Endothelial cell of umbilical vein (primary cell): ENCODE measurements around the gene GRIA1. TPM values are rescaled to one million over a fixed set of nuclear protein-coding genes. Genes with fewer than 3 reads are reported as not detected.

Source experiments
- BruUV-seq: library from RNA; stranded (reverse); fragments of 400-500 nt; replicated peaks from 2 replicates; lab custom pipeline; 2021; lab: Mats Ljungman, UMichigan
- CTCF ChIA-PET: fragments of 300-600, 350-600 bp; sonication (Branson Sonifier 250); formaldehyde crosslinking; loops from one replicate; lab custom pipeline; 2021; ENCODE audit warnings: antibody characterized with exemption, inconsistent platforms; lab: Charles Lee
- POLR2A ChIA-PET: fragments of 300-600, 350-600 bp; sonication (Branson Sonifier 250); formaldehyde crosslinking; loops from one replicate; lab custom pipeline; 2021; ENCODE audit warnings: antibody characterized with exemption, inconsistent platforms; lab: Charles Lee
- DNase-seq: peaks from one replicate; pipeline ENCODE4 v3.0.0-alpha.2; 2011; ENCODE audit warnings: low read depth, low spot score
- FAIRE-seq: peaks from 2 replicates; lab custom pipeline; 2011; peaks lifted over from hg19 to GRCh38; lab: Jason Lieb, UNC
- H2AFZ ChIP-seq: 2 replicates; pipeline ENCODE4 v1.6.0; 2012; ENCODE audit warnings: low read depth, low read length, control low read depth, inconsistent platforms
- H3K27ac ChIP-seq: 2 replicates; pipeline ENCODE4 v1.5.1; 2011; ENCODE audit warnings: low read depth, mild to moderate bottlenecking, control low read depth, low read length, moderate library complexity; ENCODE audit not compliant: insufficient read depth
- H3K27me3 ChIP-seq, 2 experiments: 2 replicates each; pipeline versions ENCODE4 v1.6.0 to v1.6.1; 2011; ENCODE audit warnings: low read length in 2 of 2, mixed read lengths in 1 of 2; ENCODE audit not compliant: control insufficient read depth in 2 of 2, insufficient read depth in 2 of 2
- H3K36me3 ChIP-seq, 2 experiments: 2 replicates in 1 of 2; 3 replicates in 1 of 2; pipeline ENCODE4 v1.5.1; 2011; ENCODE audit warnings: low read length in 2 of 2, mild to moderate bottlenecking in 1 of 2, moderate library complexity in 1 of 2; ENCODE audit not compliant: control insufficient read depth in 2 of 2, insufficient read depth in 2 of 2; ENCODE audit errors: extremely low read depth in 1 of 2
- H3K4me1 ChIP-seq: 3 replicates; pipeline ENCODE4 v1.5.1; 2011; ENCODE audit warnings: mild to moderate bottlenecking, low read length; ENCODE audit not compliant: control insufficient read depth, insufficient read depth; ENCODE audit errors: extremely low read depth
- H3K4me2 ChIP-seq: 2 replicates; pipeline ENCODE4 v1.6.1; 2011; ENCODE audit warnings: low read length, control low read depth, mixed read lengths; ENCODE audit not compliant: insufficient read depth
- H3K4me3 ChIP-seq, 3 experiments: fragments of 200-600 bp in 1 of 3; sonication (generic), shearing (Covaris generic) in 1 of 3; replicated peaks in 1 of 3; 2 replicates each; pipeline ENCODE4 v1.5.1; 2011 to 2016; ENCODE audit warnings: control low read depth in 3 of 3, low read length in 3 of 3, mild to moderate bottlenecking in 2 of 3, inconsistent platforms in 1 of 3, low read depth in 1 of 3, moderate library complexity in 1 of 3; ENCODE audit not compliant: insufficient read depth in 1 of 3
- H3K79me2 ChIP-seq: 2 replicates; pipeline ENCODE4 v1.6.0; 2012; ENCODE audit warnings: low read length, inconsistent platforms; ENCODE audit not compliant: control insufficient read depth, insufficient read depth
- H3K9ac ChIP-seq: replicated peaks from 2 replicates; pipeline ENCODE3; 2011; ENCODE audit warnings: low read length, control low read depth; ENCODE audit not compliant: insufficient read depth; ENCODE audit errors: extremely low read depth
- H3K9me1 ChIP-seq: replicated peaks from 3 replicates; pipeline ENCODE4 v1.6.0; 2011; ENCODE audit warnings: mild to moderate bottlenecking, low read length; ENCODE audit not compliant: control insufficient read depth, insufficient read depth; ENCODE audit errors: extremely low read depth
- H3K9me3 ChIP-seq: replicated peaks from 2 replicates; pipeline ENCODE4 v1.5.1; 2012; ENCODE audit warnings: low read length, inconsistent platforms; ENCODE audit not compliant: control insufficient read depth, insufficient read depth
- H4K20me1 ChIP-seq: replicated peaks from 2 replicates; pipeline ENCODE3; 2011; ENCODE audit warnings: mild to moderate bottlenecking, low read length; ENCODE audit not compliant: control insufficient read depth, insufficient read depth; ENCODE audit errors: extremely low read depth
- CTCF ChIP-seq, 2 donors: IDR thresholded peaks; 1 replicate in 1 of 2; 2 replicates in 1 of 2; pipeline ENCODE4 v1.5.1; 2011; ENCODE audit warnings: low read length in 2 of 2, mild to moderate bottlenecking in 2 of 2, moderate library complexity in 2 of 2, control low read depth in 1 of 2, inconsistent platforms in 1 of 2, low read depth in 1 of 2; ENCODE audit not compliant: insufficient read depth in 1 of 2; ENCODE audit errors: extremely low read depth in 1 of 2
- FOS ChIP-seq: IDR thresholded peaks from 2 replicates; pipeline ENCODE4 v1.6.1; 2011; ENCODE audit warnings: mild to moderate bottlenecking, low read length, moderate library complexity, borderline replicate concordance; ENCODE audit not compliant: insufficient read depth
- GATA2 ChIP-seq: IDR thresholded peaks from 2 replicates; pipeline ENCODE4 v1.7.0; 2011; ENCODE audit warnings: low read depth, mild to moderate bottlenecking, moderate library complexity, mixed read lengths, low read length; ENCODE audit not compliant: insufficient read length, insufficient read depth
- MYC ChIP-seq: IDR thresholded peaks from one replicate; pipeline ENCODE4 v1.6.1; 2011; ENCODE audit warnings: mild to moderate bottlenecking, low read depth, low read length
- POLR2A ChIP-seq: IDR thresholded peaks from 2 replicates; pipeline ENCODE4 v1.6.1; 2012; ENCODE audit warnings: low read depth, mild to moderate bottlenecking, control low read depth, low read length
- POLR2AphosphoS5 ChIP-seq: IDR thresholded peaks from 2 replicates; pipeline ENCODE4 v1.6.1; 2012; ENCODE audit warnings: low read depth, mild to moderate bottlenecking, control low read depth, low read length, moderate library complexity; ENCODE audit not compliant: insufficient read depth
- dilution Hi-C: fragments of 300-500 bp; cut with MboI; formaldehyde crosslinking; loops from one replicate; pipeline ENCODE4 v1.15.0; 2019; ENCODE audit warnings: low sequenced_read_pairs; ENCODE audit not compliant: extremely low pct_ligation_motif_present
- intact Hi-C: fragments of 100-400 bp; cut with micrococcal nuclease; formaldehyde crosslinking; loops from one replicate; pipeline ENCODE4 v1.10.0; 2022
- polyA plus RNA-seq, 4 experiments: library from polyadenylated mRNA; depleted of rRNA in 3 of 4; stranded (reverse) in 3 of 4; unstranded in 1 of 4; fragments of >200 nt; gene quantifications; 2 replicates each; pipeline versions ENCODE4 v1.2.1 to v1.2.3, GENCODE V29; 2011 to 2012; ENCODE audit warnings: missing spikeins in 1 of 4
- total RNA-seq: library from RNA; stranded (reverse); gene quantifications from 2 replicates; pipeline ENCODE4 v1.2.3, GENCODE V29; 2021

GRIA1 gene
- total and polyA plus RNA-seq, 2 donors (not counting 3 experiments of a cell fraction or from before 2014, with no cell fraction given): not detected

DNA sequence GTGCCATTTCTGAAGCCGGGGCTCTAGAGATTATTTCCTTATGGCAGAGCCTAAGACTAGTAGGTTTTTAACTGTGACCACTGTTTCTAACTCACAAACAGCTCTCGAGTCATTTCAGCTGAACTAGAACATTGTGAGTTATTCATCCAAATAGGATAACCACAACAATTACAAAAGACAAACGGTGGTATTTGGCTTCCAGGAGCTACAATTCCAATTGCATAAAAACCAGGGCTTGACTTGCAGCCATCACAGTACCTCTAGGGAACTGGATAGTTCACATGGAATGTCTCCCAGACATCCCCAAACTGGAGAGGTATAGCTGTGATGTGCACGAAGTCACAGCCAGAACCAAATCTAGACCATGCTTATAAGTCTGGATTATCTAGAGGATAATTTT is 323.4 kb downstream of the GRIA1 start:
- ChIA-PET CTCF (no interaction called here), POLR2A (no interaction called here)
- no peaks in the 10 kb centered on the region for H3K79me2 ChIP-seq
- no peak overlapping the region for H3K27ac ChIP-seq
- H3K9me1 ChIP-seq: no peaks in the 10 kb centered on the region
- H3K9ac ChIP-seq: no peak overlapping the region
- H3K4me2 ChIP-seq: no peak overlapping the region
- dilution Hi-C loops: no loop called here
- intact Hi-C loops: no loop called here
- H3K27me3 ChIP-seq: no peaks in the 10 kb centered on the region
- no peak overlapping the region for H2AFZ ChIP-seq
- H4K20me1 ChIP-seq: no peaks in the 10 kb centered on the region
- BruUV-seq: no TSS peak
- TF ChIP-seq MYC (no peak), POLR2A (no peak), POLR2AphosphoS5 (no peak), CTCF (IDR thresholded peaks at IDR 0.05; ENCODE audit: extremely low read depth in 1 of 2, insufficient read depth in 1 of 2, low read depth in 1 of 2, low read length in 2 of 2) (no peak)
- FAIRE-seq (no peak), DNase-seq (no peak)
- no peaks in the 10 kb centered on the region for H3K4me1 ChIP-seq
- peaks cover 4% of the 10 kb centered on the region for H3K9me3 ChIP-seq
- H3K4me3 ChIP-seq: no peak overlapping the region
- no peaks in the 10 kb centered on the region for H3K36me3 ChIP-seq

DNA sequence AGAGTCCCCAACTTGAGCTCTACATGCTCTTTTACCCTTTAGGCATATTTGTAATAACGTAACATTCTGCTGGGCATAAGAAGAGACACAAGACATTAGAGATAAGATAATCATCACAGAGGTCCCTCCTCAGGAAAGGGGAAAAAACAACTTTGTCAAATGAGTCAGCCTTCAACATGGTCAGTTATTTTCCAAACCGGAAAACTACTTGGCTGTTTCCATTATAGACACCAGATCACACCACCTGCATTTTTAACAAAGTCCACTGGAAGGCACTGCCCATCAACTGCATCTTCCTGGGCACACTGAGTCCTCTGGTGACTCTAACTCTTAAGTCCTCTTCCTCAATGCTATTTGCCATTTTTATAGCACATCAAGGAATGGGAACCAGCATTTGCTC is 326.4 kb downstream of the GRIA1 start:
- ChIA-PET CTCF (no interaction called here), POLR2A (no interaction called here)
- H3K9me3 ChIP-seq: peaks cover 4% of the 10 kb centered on the region
- BruUV-seq: no TSS peak
- DNase-seq: no peak
- H3K79me2 ChIP-seq: no peaks in the 10 kb centered on the region
- no peak for FAIRE-seq
- intact Hi-C loops (no loop called here), dilution Hi-C loops (no loop called here)
- no peak overlapping the region for H3K9ac ChIP-seq
- H4K20me1 ChIP-seq: no peaks in the 10 kb centered on the region
- no peaks in the 10 kb centered on the region for H3K4me1 ChIP-seq
- no peak overlapping the region for H2AFZ ChIP-seq
- H3K4me3 ChIP-seq: no peak overlapping the region
- no peak for TF ChIP-seq POLR2AphosphoS5
- no peak for TF ChIP-seq FOS
- no peak for TF ChIP-seq POLR2A
- TF ChIP-seq MYC: no peak
- TF ChIP-seq GATA2: no peak
- H3K27me3 ChIP-seq: no peaks in the 10 kb centered on the region
- no peak overlapping the region for H3K27ac ChIP-seq
- no peaks in the 10 kb centered on the region for H3K36me3 ChIP-seq
- H3K9me1 ChIP-seq: no peaks in the 10 kb centered on the region
- H3K4me2 ChIP-seq: no peak overlapping the region
